ENCODE results near the gene CD53.

DNA sequence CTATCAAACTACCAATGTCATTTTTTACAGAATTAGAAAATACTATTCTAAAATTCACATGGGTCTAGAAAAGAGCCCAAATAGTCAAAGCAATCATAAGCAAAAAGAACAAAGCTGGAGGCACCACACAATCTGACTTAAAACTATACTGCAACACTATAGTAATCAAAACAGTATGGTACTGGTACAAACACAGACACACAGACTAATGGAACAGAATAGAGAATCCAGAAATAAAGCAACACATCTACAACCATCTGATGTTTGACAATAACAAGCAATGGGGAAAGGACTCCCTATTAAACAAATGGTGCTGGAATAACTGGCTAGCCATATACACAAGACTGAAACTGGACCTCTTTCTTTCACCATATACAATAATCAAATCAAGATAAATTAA is 39.8 kb downstream of the CD53 start:
- TF ChIP-seq, protein P1, sequence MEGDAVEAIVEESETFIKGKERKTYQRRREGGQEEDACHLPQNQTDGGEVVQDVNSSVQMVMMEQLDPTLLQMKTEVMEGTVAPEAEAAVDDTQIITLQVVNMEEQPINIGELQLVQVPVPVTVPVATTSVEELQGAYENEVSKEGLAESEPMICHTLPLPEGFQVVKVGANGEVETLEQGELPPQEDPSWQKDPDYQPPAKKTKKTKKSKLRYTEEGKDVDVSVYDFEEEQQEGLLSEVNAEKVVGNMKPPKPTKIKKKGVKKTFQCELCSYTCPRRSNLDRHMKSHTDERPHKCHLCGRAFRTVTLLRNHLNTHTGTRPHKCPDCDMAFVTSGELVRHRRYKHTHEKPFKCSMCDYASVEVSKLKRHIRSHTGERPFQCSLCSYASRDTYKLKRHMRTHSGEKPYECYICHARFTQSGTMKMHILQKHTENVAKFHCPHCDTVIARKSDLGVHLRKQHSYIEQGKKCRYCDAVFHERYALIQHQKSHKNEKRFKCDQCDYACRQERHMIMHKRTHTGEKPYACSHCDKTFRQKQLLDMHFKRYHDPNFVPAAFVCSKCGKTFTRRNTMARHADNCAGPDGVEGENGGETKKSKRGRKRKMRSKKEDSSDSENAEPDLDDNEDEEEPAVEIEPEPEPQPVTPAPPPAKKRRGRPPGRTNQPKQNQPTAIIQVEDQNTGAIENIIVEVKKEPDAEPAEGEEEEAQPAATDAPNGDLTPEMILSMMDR (conservative IDR thresholded peaks at IDR 0.05; ENCODE audit: low read depth, low read length) = no peak
- no peak for TF ChIP-seq EZH2phosphoT487 (IDR thresholded peaks at IDR 0.05; ENCODE audit: borderline replicate concordance, low read length)

All from PC-3 (cell line).